ENCODE results near the gene ALG6. TPM values are rescaled to one million over a fixed set of nuclear protein-coding genes. Genes with fewer than 3 reads are reported as not detected.

ALG6 gene
- total RNA-seq, 1 donor from 2014 or later, result 22.6 TPM

GRCh38 chr1:63453232-63453631 lies 85.8 kb downstream of the ALG6 start:
- Mint-ChIP-seq H3K27ac (no peak overlapping the region), H3K27me3 (no peaks in the 10 kb centered on the region), H3K4me1 (ENCODE audit: low read depth) (no peaks in the 10 kb centered on the region), H3K9me3 (ENCODE audit: low read depth) (no peaks in the 10 kb centered on the region), H3K4me3 (ENCODE audit: low read depth) (no peak overlapping the region), H3K36me3 (ENCODE audit: insufficient read depth) (peaks cover 4% of the 10 kb centered on the region)
- no peak for TF ChIP-seq CTCF (IDR thresholded peaks at IDR 0.05; ENCODE audit: unreplicated experiment)
- DNase-seq (ENCODE audit: low spot score, unreplicated experiment), result no peak

GRCh38 chr1:63454269-63454668 lies 86.8 kb downstream of the ALG6 start:
- Mint-ChIP-seq H3K36me3 (ENCODE audit: insufficient read depth) (peaks cover 4% of the 10 kb centered on the region), H3K4me3 (ENCODE audit: low read depth) (no peak overlapping the region), H3K27ac (no peak overlapping the region), H3K9me3 (ENCODE audit: low read depth) (no peaks in the 10 kb centered on the region), H3K4me1 (ENCODE audit: low read depth) (no peaks in the 10 kb centered on the region), H3K27me3 (no peaks in the 10 kb centered on the region)
- TF ChIP-seq CTCF (IDR thresholded peaks at IDR 0.05; ENCODE audit: unreplicated experiment), result peak; percentile 37
- DNase-seq (ENCODE audit: low spot score, unreplicated experiment), result no peak

- Mint-ChIP-seq H3K27me3 (no peaks in the 10 kb centered on the region), H3K4me1 (ENCODE audit: low read depth) (no peaks in the 10 kb centered on the region), H3K4me3 (ENCODE audit: low read depth) (no peak overlapping the region), H3K36me3 (ENCODE audit: insufficient read depth) (peaks cover 26% of the 10 kb centered on the region), H3K9me3 (ENCODE audit: low read depth) (peaks cover 12% of the 10 kb centered on the region), H3K27ac (no peak overlapping the region)
- no peak for DNase-seq (ENCODE audit: low spot score, unreplicated experiment)
- TF ChIP-seq CTCF (IDR thresholded peaks at IDR 0.05; ENCODE audit: unreplicated experiment), result no peak
Measured at GRCh38 chr1:63458750-63459149, 91.3 kb downstream of the ALG6 start.

GRCh38 chr1:63461661-63462230 lies 94.3 kb downstream of the ALG6 start:
- H3K4me1 Mint-ChIP-seq (ENCODE audit: low read depth), result no peaks in the 10 kb centered on the region
- peaks cover 12% of the 10 kb centered on the region for H3K9me3 Mint-ChIP-seq (ENCODE audit: low read depth)
- H3K27me3 Mint-ChIP-seq, result no peaks in the 10 kb centered on the region
- H3K36me3 Mint-ChIP-seq (ENCODE audit: insufficient read depth), result peaks cover 30% of the 10 kb centered on the region
- H3K4me3 Mint-ChIP-seq (ENCODE audit: low read depth), result no peak overlapping the region
- no peak for DNase-seq (ENCODE audit: low spot score, unreplicated experiment)
- no peak overlapping the region for H3K27ac Mint-ChIP-seq
- TF ChIP-seq CTCF (IDR thresholded peaks at IDR 0.05; ENCODE audit: unreplicated experiment), result no peak

GRCh38 chr1:63463248-63463647 lies 95.8 kb downstream of the ALG6 start:
- Mint-ChIP-seq H3K4me1 (ENCODE audit: low read depth) (no peaks in the 10 kb centered on the region), H3K27ac (no peak overlapping the region), H3K9me3 (ENCODE audit: low read depth) (peaks cover 12% of the 10 kb centered on the region), H3K4me3 (ENCODE audit: low read depth) (no peak overlapping the region), H3K36me3 (ENCODE audit: insufficient read depth) (peaks cover 27% of the 10 kb centered on the region), H3K27me3 (no peaks in the 10 kb centered on the region)
- TF ChIP-seq CTCF (IDR thresholded peaks at IDR 0.05; ENCODE audit: unreplicated experiment), result no peak
- DNase-seq (ENCODE audit: low spot score, unreplicated experiment), result no peak

Data from progenitor cell of endocrine pancreas (in vitro differentiated cells).